Fibroblast of gingiva (primary cell): Measurements from ENCODE around the gene SETD4.
"Not testable (repeated sequence)": the region's sequence is repeated elsewhere in the genome, so short reads cannot be mapped to it uniquely, and the experiment has no call there.

Experiments used
- DNase-seq: peaks from one replicate; pipeline ENCODE4 v3.0.0-alpha.2; 2011; ENCODE audit warnings: low read depth

SETD4 gene

GRCh38 chr21:36060159-36060921, at the start of gene SETD4:
TSS of gene SETD4 (minus strand) at chr21:36060526. CDS start at chr21:36058888, 1,638 bp downstream.
- peak; percentile 95 for DNase-seq

DNA sequence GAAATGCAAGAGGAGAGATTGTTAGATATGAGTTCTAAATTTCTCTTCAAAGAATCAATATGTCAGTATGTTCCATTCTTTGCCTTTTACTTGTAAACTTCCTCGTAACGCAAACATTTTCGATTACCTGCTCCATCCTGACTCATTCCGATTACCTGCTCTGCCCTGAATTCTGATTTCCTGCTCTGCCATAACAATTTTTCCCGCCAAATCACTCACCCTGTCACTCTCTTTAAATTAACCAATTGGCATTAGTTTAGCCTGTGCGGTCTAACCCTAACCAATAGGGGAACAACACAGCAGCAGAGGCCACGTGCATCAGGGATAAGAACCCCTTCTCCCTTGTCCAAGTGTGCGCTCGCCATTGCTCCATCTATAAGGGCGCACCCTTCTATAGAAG, 49.5 kb upstream of the SETD4 start:
- no peak for DNase-seq

DNA sequence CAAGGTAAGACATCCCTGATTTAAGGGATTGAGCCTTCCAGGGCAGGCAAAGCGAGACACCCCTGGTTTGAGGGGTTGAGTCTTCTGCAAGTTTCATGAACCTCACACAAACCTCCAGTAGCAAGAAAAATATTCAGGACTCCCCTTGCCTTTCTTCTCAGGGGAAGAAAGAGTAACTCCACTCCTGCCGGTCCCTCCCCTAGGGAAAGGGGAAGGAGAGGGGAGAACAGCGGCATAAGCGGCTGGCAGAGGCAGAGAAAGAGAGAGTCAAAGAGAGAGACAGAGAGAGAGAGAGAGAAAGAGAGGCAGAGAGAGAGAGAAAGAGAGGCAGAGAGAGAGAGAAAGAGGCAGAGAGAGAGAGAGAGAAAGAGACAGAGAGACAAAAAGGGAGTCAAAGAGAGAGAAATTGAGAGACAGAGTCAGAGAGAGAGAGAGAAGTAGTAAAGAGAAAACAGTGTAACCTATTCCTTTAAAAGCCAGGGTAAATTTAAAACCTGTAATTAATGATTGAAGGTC, 45.1 kb upstream of the SETD4 start:
- no peak for DNase-seq

DNA sequence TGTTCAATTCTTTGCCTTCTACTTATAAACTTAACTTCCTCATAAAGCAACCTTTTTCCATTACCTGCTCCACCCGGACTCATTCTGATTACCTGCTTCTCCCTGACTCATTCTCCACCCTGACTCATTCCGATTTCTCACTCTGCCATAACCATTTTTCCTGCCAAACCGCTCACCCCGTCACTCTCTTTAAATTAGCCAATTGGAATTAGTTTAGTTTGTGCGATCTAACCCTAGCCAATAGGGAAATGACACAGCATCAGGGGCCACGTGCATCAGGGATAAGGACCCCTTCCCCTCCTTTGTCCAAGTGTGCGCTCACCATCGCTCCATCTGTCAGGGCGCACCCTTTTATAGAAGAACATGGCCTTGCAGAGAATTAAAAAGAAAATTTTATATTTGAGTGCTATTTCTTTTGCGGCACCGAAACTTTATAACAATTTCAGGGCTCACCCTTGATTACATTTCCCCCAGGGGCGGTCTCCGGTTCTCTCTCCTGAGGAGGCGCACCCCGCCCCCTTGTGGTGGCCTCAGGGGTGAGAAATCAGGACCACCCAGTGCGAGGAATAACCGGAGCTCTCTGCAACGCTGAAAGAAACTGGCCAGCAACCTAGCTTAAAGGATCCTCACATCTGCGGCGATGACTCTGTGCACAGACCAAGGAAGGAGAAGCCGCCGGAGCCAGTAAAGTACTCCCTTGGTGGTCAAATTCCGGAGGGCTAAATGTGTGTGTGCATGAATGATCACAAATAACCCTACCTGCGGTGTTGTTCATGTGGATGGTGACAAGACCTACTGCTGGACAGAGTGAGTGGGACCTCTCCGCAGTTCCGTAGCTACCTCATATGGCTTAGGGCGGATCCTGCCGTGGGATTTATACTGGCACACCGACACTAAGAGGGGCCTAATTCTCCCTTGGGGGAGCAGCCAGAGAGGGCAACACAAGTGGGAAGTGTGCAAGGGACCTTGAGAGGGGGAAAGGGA, 44.3 kb upstream of the SETD4 start:
- peak; percentile 8 for DNase-seq

- no peak for DNase-seq
These were observed 43.1 kb upstream of the SETD4 start for GRCh38 chr21:36103434-36103833.

DNA sequence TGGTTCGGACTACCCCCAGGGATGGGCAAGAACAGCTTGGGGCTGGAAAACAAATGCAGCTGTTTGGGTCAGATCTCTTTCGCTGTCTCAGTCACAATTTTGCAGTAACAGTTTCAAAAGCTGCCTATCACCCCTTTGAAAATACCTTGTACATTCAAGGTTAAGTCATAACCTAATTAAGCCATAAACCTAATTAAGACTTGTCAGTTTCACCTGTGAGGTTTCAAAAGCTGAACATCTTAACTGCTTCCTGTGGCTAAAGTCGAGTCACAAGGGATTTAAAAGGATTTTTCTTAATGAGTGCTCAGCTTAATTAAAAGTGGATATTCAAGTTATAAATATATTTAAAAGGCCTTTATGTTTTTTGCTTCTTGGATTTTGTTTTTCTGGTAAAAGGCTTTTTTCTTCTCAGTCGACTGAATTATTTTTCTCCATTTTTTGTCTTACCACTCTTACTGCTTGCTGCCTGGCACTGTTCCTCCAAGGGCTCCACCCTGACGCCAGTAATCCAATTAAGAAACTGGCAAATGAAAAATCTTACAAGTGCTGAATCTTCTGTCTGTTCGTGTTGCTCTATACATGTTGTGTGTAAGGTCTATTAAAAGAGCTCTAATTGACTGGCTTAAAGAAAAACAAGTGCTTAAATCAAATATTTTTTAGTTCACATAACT, 40.8 kb upstream of the SETD4 start:
- DNase-seq: no peak

GRCh38 chr21:36099695-36100211, 39.4 kb upstream of the SETD4 start:
- DNase-seq: not testable (repeated sequence)

GRCh38 chr21:36099000-36099399, 38.7 kb upstream of the SETD4 start:
- DNase-seq: no peak

- DNase-seq: no peak
These were observed 37.8 kb upstream of the SETD4 start for GRCh38 chr21:36098182-36098532.

GRCh38 chr21:36097427-36098181, 37.3 kb upstream of the SETD4 start:
- DNase-seq: no peak

GRCh38 chr21:36096398-36097290, 36.3 kb upstream of the SETD4 start:
- no peak for DNase-seq

DNA sequence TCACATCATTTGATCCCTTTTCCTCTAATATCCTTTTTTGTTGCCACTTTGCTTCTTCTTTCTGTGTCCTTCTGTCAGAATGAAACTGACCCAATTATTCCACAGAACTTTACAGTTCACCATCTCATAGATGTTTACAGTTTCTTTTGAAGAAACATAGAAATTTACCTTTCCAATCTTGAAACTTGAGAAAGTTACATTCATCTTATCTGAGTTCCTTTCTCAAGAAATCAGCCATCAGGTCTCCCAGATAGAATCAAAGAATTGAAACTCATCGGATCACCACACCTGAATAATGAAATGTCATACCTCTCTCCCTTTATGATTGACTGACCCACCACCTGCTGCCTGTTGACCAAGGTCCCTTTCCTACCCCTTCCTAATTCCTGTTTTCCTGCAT, 33.2 kb upstream of the SETD4 start:
- DNase-seq: no peak

GRCh38 chr21:36092681-36093080, 32.4 kb upstream of the SETD4 start:
- no peak for DNase-seq

- no peak for DNase-seq
These were observed 29.6 kb upstream of the SETD4 start for GRCh38 chr21:36089946-36090345.

DNA sequence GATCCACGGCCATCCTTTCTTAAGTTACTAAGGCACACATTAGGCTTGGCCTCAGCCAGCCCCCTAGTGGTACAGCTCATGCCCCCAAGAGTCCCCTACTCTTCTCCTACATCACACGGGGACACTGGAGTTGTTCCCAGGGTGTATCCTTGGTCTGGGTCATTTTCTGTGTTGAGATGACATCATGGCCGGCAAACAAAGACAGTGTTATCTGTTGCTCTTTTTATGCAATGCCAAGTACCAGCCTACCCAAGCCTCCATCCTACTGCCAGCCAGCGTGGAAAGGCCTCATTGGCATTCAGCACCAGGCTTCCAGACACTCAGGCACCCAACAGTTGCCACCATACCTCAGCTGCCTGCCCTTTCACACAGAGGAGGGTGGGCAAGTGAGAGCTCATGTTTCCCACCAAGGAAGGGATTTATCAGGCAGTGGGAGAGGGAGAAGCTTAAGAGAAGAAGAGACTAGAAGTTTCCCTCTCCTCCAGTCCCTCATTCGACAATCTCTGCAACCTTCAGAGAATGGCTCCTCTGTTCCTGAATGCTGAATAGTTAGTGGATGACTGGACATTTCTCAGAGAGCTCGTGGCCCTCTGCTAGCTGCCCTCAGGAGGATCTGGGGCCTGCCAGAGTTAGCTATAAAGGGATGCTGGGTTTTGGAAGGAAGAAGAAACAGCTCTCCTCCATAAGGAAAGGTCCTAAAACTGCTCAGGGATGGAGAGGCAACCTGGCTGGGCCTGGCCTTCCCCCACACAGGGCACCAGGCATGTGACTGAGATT, 27.2 kb upstream of the SETD4 start:
- DNase-seq: no peak

DNA sequence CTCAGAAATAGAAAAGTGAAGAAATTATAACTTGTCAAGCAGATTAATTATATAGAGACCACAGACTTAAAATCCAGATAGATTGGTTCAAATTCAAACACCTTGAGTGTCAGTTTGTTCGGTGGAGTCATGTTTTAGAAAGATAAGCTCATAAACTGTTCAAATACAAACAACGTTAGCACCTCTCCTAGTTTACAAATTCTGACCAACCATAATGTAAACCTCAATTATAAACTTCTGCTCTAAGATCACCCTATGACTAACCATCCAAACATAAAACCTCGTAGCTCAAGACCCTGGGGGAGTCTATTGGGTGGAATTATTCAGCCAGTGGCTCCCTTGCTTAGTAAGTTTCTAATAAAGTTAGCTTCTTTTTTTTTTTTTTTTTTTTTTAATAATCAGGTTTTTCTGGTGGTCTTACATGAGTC, 21.9 kb upstream of the SETD4 start:
- DNase-seq: no peak

- DNase-seq: no peak
These were observed 20.1 kb upstream of the SETD4 start for GRCh38 chr21:36080386-36080785.

- DNase-seq: no peak
These were observed 19.3 kb upstream of the SETD4 start for GRCh38 chr21:36079671-36080070.

DNA sequence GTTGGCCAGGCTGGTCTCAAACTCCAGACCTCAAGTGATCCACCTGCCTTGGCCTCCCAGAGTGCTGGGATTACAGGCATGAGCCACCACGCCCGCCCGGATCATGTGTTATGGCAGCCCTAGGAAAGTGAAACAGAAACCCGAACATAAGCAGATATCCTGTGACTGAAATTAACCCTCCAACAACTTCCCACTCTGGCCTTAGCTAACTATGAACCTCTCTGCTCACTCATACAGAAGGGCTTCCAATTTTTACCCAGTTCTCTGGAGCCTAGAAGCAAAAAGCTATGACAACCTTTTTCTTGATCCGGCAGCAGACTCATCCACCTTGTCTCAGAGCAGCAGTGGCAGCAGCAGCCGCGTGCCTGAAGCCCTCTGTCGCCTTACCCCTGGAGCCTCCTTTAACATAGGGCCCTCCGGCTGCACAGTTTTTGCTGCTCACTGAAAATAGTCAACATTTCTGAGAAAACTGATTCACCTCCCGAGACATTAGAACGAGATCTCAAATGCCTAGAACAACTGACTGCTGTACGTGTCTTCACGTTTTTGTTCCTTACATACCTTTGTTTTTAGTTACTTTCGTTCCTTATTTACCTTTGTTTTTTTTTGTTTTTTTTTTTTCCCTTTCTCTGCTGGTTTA, 18.8 kb upstream of the SETD4 start:
- DNase-seq: no peak
